CD14-positive monocyte (primary cell): ENCODE measurements around the gene AFDN. TPM values are rescaled to one million over a fixed set of nuclear protein-coding genes. Genes with fewer than 3 reads are reported as not detected.

Source experiments
- DNase-seq, 3 donors: peaks; one replicate each; pipeline ENCODE4 v3.0.0-alpha.2; 2011 to 2022
- H2AFZ ChIP-seq: 2 replicates; pipeline ENCODE4 v1.6.0; 2012; ENCODE audit warnings: mild to moderate bottlenecking, low read depth, low read length, inconsistent platforms; ENCODE audit not compliant: insufficient read depth, poor library complexity, severe bottlenecking
- H3K27ac ChIP-seq, 2 donors: 1 replicate in 1 of 2; 2 replicates in 1 of 2; pipeline ENCODE4 v1.5.1; 2012 to 2013; ENCODE audit warnings: low read length in 2 of 2, control low read depth in 1 of 2, inconsistent platforms in 1 of 2, low read depth in 1 of 2, mild to moderate bottlenecking in 1 of 2
- H3K27me3 ChIP-seq, 2 donors: one replicate each; pipeline versions ENCODE4 v1.6.0 to v1.6.1; 2011 to 2013; ENCODE audit warnings: low read length in 2 of 2; ENCODE audit not compliant: control insufficient read depth in 2 of 2, insufficient read depth in 2 of 2
- H3K36me3 ChIP-seq, 2 donors: replicated peaks in 1 of 2; 1 replicate in 1 of 2; 2 replicates in 1 of 2; pipeline versions ENCODE4 v1.5.1 to v1.6.1; 2012 to 2013; ENCODE audit warnings: low read length in 2 of 2, control low read depth in 1 of 2, inconsistent platforms in 1 of 2, mild to moderate bottlenecking in 1 of 2; ENCODE audit not compliant: insufficient read depth in 2 of 2, control insufficient read depth in 1 of 2
- H3K4me1 ChIP-seq, 2 donors: 1 replicate in 1 of 2; 2 replicates in 1 of 2; pipeline versions ENCODE4 v1.5.1 to v1.6.1; 2012 to 2013; ENCODE audit warnings: low read length in 2 of 2, control low read depth in 1 of 2, inconsistent platforms in 1 of 2, mild to moderate bottlenecking in 1 of 2, moderate library complexity in 1 of 2; ENCODE audit not compliant: insufficient read depth in 2 of 2, control insufficient read depth in 1 of 2
- H3K4me2 ChIP-seq: replicated peaks from 2 replicates; pipeline ENCODE3; 2012; ENCODE audit warnings: low read length, moderate library complexity, mild to moderate bottlenecking; ENCODE audit not compliant: poor library complexity, severe bottlenecking; ENCODE audit errors: extremely low read depth
- H3K4me3 ChIP-seq, 3 experiments: fragments of 200-600 bp in 1 of 3; sonication (generic) in 1 of 3; replicated peaks in 1 of 3; 1 replicate in 2 of 3; 2 replicates in 1 of 3; pipeline ENCODE4 v1.5.1; 2011 to 2013; ENCODE audit warnings: low read length in 3 of 3, mild to moderate bottlenecking in 3 of 3, control low read depth in 2 of 3, low read depth in 2 of 3, inconsistent platforms in 1 of 3, moderate library complexity in 1 of 3
- H3K79me2 ChIP-seq: 2 replicates; pipeline ENCODE4 v1.6.0; 2012; ENCODE audit warnings: mild to moderate bottlenecking, control low read depth, inconsistent platforms, low read length, moderate library complexity; ENCODE audit not compliant: insufficient read depth
- H3K9ac ChIP-seq: 2 replicates; pipeline ENCODE4 v1.6.0; 2017; ENCODE audit warnings: low read length, mild to moderate bottlenecking; ENCODE audit not compliant: insufficient read depth, poor library complexity, severe bottlenecking
- H3K9me3 ChIP-seq, 2 donors: replicated peaks in 1 of 2; 1 replicate in 1 of 2; 2 replicates in 1 of 2; pipeline versions ENCODE4 v1.5.1 to v1.6.1; 2012 to 2013; ENCODE audit warnings: low read length in 2 of 2, control low read depth in 1 of 2; ENCODE audit not compliant: control insufficient read depth in 1 of 2, insufficient read depth in 1 of 2
- H4K20me1 ChIP-seq: 2 replicates; pipeline ENCODE4 v1.6.0; 2012; ENCODE audit warnings: mild to moderate bottlenecking, low read length, control low read depth, moderate library complexity; ENCODE audit not compliant: insufficient read depth
- H3K27ac Mint-ChIP-seq, 7 donors: one replicate each; pipeline ENCODE4 v1.8.0; 2020; ENCODE audit warnings: mild to moderate bottlenecking in 7 of 7, mixed read lengths in 7 of 7, moderate library complexity in 6 of 7, inconsistent platforms in 2 of 7
- H3K27me3 Mint-ChIP-seq, 3 donors: one replicate each; pipeline ENCODE4 v1.8.0; 2021 to 2022; ENCODE audit warnings: low read depth in 3 of 3, mild to moderate bottlenecking in 3 of 3, mixed read lengths in 3 of 3, moderate library complexity in 3 of 3, inconsistent platforms in 1 of 3
- H3K36me3 Mint-ChIP-seq, 2 donors: one replicate each; pipeline ENCODE4 v1.8.0; 2020; ENCODE audit warnings: mixed read lengths in 2 of 2, inconsistent platforms in 1 of 2, mild to moderate bottlenecking in 1 of 2
- H3K4me1 Mint-ChIP-seq: one replicate; pipeline ENCODE4 v1.8.0; 2020; ENCODE audit warnings: mild to moderate bottlenecking, mixed read lengths
- H3K4me3 Mint-ChIP-seq, 2 donors: one replicate each; pipeline ENCODE4 v1.8.0; 2020; ENCODE audit warnings: mild to moderate bottlenecking in 2 of 2, mixed read lengths in 2 of 2, moderate library complexity in 1 of 2
- H3K9me3 Mint-ChIP-seq, 7 donors: one replicate each; pipeline ENCODE4 v1.8.0; 2020 to 2022; ENCODE audit warnings: mixed read lengths in 7 of 7, mild to moderate bottlenecking in 6 of 7, moderate library complexity in 6 of 7, inconsistent platforms in 2 of 7
- WGBS: methylation state at CpG from one replicate; pipeline ENCODE4 v1.1.5; 2013; ENCODE audit warnings: missing lambda C conversion rate; ENCODE audit not compliant: insufficient coverage; 5-methylcytosine and 5-hydroxymethylcytosine counted together
- intact Hi-C, 2 donors: fragments of 100-400 bp; cut with micrococcal nuclease; formaldehyde crosslinking; loops; one replicate each; pipeline versions ENCODE4 v1.15.0 to v1.15.1; 2023
- polyA plus RNA-seq, 3 donors: library from polyadenylated mRNA; depleted of rRNA in 1 of 3; unstranded in 2 of 3; stranded (reverse) in 1 of 3; fragments of 300-500 nt in 2 of 3; fragments of >200 nt in 1 of 3; fragmentation: Illumina TruSeq in 2 of 3; gene quantifications; 1 replicate in 2 of 3; 2 replicates in 1 of 3; pipeline ENCODE4 v1.2.3, GENCODE V29; 2012 to 2021
- TF ChIP-seq, protein P1 (sequence below): fragments of 200-600 bp; IDR thresholded peaks from one replicate; pipeline ENCODE4 v1.8.0; 2022; ENCODE audit warnings: antibody characterized with exemption, mild to moderate bottlenecking

The AFDN gene
- polyA plus RNA-seq, 3 donors: 0.03 to 1.5 TPM; not detected in 1

- H3K79me2 ChIP-seq: no peaks in the 10 kb centered on the region
- no peak overlapping the region for H3K27ac ChIP-seq
- peaks cover 2 to 3% of the 10 kb centered on the region in 2 donors for H3K27me3 ChIP-seq
- no peak for DNase-seq
- Mint-ChIP-seq H3K9me3 (peaks cover 0 to 3% (median 0%) of the 10 kb centered on the region in 7 donors), H3K36me3 (no peaks in the 10 kb centered on the region), H3K4me1 (no peaks in the 10 kb centered on the region), H3K27me3 (peaks cover 3 to 14% (median 13%) of the 10 kb centered on the region in 3 donors), H3K27ac (no peak overlapping the region), H3K4me3 (no peak overlapping the region)
- WGBS: no CpG with 5 or more reads among the region's 2 CpGs
- no peak overlapping the region for H2AFZ ChIP-seq
- intact Hi-C loops: no loop called here
- no peak overlapping the region for H3K4me3 ChIP-seq
- H4K20me1 ChIP-seq: no peaks in the 10 kb centered on the region
- no peak overlapping the region for H3K4me2 ChIP-seq
- TF ChIP-seq, protein P1, sequence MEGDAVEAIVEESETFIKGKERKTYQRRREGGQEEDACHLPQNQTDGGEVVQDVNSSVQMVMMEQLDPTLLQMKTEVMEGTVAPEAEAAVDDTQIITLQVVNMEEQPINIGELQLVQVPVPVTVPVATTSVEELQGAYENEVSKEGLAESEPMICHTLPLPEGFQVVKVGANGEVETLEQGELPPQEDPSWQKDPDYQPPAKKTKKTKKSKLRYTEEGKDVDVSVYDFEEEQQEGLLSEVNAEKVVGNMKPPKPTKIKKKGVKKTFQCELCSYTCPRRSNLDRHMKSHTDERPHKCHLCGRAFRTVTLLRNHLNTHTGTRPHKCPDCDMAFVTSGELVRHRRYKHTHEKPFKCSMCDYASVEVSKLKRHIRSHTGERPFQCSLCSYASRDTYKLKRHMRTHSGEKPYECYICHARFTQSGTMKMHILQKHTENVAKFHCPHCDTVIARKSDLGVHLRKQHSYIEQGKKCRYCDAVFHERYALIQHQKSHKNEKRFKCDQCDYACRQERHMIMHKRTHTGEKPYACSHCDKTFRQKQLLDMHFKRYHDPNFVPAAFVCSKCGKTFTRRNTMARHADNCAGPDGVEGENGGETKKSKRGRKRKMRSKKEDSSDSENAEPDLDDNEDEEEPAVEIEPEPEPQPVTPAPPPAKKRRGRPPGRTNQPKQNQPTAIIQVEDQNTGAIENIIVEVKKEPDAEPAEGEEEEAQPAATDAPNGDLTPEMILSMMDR: no peak
- no peaks in the 10 kb centered on the region for H3K4me1 ChIP-seq
- H3K36me3 ChIP-seq: no peaks in the 10 kb centered on the region
- no peaks in the 10 kb centered on the region for H3K9me3 ChIP-seq
- H3K9ac ChIP-seq: no peak overlapping the region
These were observed 24.8 kb downstream of the AFDN start for GRCh38 chr6:167851370-167851952.

DNA sequence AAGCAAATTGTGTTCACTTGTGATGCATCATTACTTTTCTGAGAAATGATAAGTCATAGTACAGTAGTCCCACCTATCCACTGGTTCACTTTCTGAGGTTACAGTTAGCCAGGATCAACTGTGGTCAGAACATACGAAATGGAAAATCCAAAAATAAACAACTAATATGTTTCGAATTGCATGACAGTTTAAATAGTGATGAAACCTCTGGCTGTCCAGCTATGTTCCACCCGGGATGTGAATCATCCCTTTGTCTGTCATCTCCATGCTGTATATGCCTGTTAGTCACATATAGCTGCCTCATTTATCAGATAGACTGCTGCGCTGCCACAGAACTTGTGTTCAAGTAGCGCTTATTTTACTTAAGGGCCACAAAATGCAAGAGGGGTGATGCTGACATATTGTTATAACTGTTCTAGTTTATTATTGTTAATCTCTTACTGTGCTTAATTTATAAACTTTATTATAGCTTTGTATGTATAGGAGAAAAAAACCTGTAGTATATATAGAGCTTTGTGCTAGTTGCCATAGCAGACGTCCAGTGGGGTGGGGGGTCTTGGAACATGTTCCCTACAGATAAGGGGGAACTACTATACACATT lies 29.2 kb downstream of the AFDN start:
- H4K20me1 ChIP-seq: no peaks in the 10 kb centered on the region
- H3K9me3 ChIP-seq: no peaks in the 10 kb centered on the region
- TF ChIP-seq, protein P1: no peak
- no peak overlapping the region for H3K4me3 ChIP-seq
- Mint-ChIP-seq H3K9me3 (peaks cover 0 to 3% (median 2%) of the 10 kb centered on the region in 7 donors), H3K36me3 (no peaks in the 10 kb centered on the region), H3K4me1 (no peaks in the 10 kb centered on the region), H3K27ac (no peak overlapping the region), H3K27me3 (peaks cover under 1 to 13% (median 5%) of the 10 kb centered on the region in 3 donors), H3K4me3 (no peak overlapping the region)
- DNase-seq: peak in 1 of 3 donors; percentile 5
- intact Hi-C loops: no loop called here
- no peak overlapping the region for H3K9ac ChIP-seq
- peaks cover 0 to 3% of the 10 kb centered on the region in 2 donors for H3K27me3 ChIP-seq
- H3K36me3 ChIP-seq: no peaks in the 10 kb centered on the region
- H2AFZ ChIP-seq: no peak overlapping the region
- H3K27ac ChIP-seq: no peak overlapping the region
- WGBS: 93% methylated on average over 2 of the region's 6 CpGs
- no peak overlapping the region for H3K4me2 ChIP-seq
- H3K4me1 ChIP-seq: no peaks in the 10 kb centered on the region
- H3K79me2 ChIP-seq: no peaks in the 10 kb centered on the region
